NCI-H2227 (cell line): ENCODE data around the gene KIFAP3.
"Not testable (repeated sequence)": the region's sequence is repeated elsewhere in the genome, so short reads cannot be mapped to it uniquely, and the experiment has no call there.

ENCODE experiments used
- DNase-seq: peaks from one replicate; lab custom pipeline; 2025; ENCODE audit not compliant: unreplicated experiment; lab: John Stamatoyannopoulos, UW

Gene KIFAP3

DNA sequence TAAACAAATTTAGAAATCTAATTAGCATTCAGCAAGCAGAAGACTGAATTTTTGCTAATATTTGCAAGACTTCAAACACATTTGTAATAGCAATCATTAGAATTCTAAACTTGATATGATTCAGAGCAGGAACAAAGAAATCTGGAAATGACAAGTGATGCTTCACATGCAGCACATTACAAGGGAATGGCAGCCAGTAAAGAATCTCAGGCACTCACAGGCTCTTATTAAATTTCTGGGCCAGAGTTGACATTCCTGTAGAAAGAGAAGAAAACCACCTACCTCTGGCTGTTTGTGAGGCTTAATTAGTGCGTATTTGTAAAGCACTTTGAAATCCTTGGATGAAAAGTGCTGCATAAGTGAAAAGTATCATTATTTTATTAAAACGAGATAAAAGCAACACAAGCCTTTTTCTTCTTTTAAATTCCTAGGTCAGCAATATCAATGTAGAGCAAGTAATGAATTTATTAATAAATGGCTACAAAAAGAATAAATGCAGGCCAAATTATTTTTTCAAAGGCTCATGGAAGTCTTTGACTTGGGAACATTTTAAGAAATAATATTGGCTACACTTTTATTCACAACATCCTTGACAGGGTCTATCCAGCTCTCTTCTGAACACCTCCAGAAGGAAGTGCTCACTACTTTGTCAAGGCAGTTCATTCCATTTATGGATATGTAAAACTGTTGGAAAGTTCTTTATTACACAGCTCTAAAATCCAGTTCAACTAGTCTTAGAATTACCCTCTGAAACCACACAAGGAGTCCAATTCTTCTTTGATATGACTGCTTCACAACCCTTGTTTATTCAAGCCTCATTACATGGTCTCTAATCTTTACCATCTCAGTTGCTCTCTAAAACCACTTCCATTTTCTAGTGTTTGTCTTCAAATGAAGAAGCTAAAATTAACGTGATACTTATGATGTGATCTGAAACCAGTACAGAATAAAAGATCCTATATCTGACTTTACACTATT lies 148.7 kb downstream of the KIFAP3 start:
- no peak for DNase-seq

DNA sequence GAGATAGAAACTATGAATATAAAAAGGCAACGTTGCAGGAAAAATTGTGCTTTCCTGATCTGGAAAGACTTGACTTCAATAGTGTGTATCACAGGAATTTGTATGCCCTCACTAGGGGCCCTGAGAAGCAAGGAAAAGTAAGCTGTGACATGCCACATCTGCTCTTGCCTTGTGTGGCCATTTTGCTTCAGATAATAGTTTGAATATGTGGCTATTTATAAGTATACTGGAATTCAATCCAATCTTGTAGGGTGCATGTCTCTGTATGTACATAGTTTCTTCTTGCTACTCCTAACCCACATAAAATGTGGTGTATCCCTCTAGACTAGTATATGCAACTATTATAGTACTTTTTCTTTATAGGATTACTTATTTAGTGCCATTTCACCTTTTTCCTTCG lies 149.7 kb downstream of the KIFAP3 start:
- DNase-seq, result no peak

DNA sequence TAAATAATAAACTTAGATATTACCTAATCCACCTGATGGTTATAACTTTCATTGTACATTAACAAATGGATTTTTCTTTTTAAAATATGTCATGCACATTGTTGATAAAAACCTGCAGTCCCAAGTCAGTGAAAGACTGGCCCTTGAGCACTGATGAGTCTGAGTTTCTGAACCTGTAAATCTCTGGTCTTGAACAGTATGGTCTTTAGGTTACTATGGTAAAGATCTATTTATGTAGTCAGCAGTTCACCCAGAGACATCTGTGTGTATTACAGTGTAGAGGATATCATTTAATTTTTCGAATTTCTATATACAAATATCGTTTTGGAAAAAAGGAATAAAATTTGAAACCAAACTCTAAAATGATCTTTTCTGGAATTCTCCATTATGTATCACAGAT lies 150.4 kb downstream of the KIFAP3 start:
- no peak for DNase-seq

DNA sequence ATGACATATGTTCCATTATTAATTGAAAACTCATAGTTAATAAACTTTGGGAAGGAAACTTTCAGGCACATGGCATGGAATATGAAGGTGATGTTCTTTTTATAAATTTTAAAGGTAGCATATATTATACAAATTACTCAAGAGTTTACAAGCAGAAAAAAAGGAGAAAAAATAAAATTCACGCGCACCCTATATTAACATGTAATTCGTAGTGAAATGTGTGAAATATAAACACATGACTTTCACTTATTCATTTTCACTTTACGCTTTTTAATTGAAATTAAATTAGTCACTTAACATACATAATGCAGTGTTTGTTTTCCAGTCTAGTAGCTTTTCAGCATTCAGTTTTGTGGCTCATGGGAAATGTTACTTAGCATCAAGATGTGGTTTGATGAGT lies 153.4 kb downstream of the KIFAP3 start:
- no peak for DNase-seq

DNA sequence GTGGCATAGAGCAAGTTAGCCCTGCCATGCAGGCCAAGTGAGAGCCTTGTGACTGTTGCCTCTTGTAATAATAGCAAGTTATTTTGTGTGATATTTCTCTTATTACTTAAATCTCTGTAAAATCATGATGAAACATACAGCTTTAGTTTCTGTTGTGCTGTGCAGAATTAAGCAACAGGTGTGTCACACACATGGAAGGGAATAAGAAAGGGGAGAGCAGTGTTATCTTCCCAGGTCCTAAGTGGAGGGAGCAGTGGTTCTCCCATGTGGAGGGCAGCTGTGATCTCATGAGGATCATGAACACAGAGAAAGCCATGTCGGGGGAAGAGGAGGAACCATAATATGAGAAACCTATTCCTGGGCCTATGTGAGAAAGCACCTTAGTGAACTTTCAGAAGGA lies 155.6 kb downstream of the KIFAP3 start:
- DNase-seq, result no peak

DNA sequence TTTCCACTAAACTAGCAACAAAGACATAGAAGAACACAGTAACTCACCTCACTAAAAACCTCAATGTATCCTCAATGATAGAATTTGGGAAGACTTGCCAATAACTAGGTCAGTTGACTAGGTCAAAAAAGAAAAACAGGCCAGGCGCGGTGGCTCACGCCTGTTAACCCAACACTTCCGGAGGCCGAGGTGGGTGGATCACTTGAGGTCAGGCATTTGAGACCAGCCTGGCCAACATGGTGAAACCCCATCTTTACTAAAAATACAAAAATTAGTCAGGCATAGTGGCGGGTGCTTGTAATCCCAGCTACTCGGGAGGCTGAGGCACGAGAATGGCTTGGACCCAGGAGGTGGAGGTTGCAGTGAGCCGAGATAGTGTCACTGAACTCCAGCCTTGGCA lies 156.3 kb downstream of the KIFAP3 start:
- DNase-seq, result not testable (repeated sequence)

DNA sequence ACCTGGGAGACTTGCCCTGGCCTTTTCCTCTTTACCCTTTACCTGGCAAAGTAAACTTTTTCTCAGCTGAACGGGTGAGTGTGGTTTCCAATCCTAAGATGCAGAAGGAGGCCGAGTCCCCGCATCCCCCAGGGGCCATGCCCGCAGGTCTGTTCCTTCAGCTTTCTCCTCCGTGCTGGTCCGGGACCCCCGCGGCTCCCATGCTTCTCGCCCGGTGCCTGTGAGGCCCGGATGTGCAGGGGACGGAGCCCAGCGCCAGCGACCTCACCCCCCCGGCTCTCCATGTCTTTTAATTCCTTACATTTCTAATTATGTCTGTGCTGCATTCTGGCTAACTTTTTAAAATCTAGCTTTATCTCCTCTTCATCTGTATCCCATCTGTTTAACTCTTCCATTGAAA lies 159.3 kb downstream of the KIFAP3 start:
- peak; percentile 12 for DNase-seq

DNA sequence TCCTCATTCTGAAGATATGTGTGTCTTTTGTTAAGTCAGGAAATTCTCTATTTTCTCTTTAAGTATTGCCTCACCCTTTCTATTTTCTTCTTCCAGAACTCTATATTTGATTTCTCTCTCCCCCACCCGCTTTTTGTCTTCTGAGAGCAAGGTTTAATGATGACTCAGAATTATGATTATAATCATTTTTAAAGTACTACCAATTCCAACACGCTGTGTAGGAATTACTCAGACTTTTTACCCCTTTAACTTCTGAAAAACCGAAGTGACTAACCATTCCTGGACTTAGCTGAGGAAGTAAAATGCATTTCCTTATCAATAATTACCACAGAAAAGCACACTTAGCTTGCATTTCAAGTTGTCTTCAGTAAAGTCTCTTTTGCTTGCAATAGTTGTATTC lies 160.0 kb downstream of the KIFAP3 start:
- DNase-seq, result no peak

DNA sequence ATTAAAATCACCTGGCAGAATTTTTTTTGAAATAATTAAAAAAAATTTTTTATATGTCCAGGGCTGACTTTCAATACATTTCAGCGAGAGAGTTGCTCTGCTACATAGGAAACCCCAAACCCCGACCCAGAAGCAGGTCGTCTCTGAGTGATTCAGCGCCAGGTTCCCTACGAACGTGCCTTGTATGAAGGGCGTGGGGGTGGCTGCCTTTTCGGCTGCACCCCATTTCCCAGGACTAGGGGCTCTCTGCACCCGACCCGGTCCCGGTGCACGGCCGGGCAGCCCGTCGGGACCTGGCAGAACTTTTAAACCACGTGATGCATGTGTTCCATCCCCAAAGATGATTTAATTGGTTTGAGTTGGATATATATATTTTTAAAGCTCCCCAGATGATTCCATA lies 165.0 kb downstream of the KIFAP3 start:
- DNase-seq, result no peak

DNA sequence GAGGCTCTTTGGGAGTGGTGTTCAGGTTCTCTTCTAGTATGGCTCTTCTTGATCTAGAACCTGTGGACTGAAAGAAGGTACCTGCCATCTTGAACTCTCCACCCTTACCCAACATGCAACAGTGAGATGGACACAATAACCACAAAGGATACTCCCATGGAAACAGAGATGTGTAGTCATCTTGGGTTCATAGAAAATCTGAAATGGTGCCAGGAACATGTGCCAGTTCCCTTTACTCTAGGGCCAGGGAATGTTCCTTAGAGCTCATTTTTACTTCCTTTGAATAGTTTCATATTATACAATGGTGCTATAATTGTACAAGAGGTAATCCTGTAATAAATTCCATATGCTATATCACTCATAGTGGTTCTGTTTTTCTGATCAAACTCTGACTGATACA lies 167.6 kb downstream of the KIFAP3 start:
- DNase-seq, result no peak

DNA sequence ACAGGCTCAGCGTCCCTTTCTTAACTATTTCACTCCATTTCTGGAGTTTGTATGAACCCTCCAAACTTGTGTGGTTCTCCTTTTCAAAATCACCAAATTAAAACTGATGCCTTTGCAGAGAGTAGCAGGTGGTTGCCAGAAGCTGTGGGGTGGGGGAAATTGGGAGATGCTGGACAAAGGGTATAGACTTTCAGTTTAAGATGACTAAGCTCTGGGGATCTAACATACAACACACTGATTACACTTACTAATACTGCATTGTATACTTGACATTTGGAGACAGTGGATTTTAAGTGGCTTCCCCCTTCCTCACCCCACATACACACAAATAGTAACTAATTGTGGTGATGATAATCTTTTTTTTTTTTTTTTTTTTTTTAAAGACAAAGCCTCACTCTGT lies 169.7 kb downstream of the KIFAP3 start:
- DNase-seq, result no peak

DNA sequence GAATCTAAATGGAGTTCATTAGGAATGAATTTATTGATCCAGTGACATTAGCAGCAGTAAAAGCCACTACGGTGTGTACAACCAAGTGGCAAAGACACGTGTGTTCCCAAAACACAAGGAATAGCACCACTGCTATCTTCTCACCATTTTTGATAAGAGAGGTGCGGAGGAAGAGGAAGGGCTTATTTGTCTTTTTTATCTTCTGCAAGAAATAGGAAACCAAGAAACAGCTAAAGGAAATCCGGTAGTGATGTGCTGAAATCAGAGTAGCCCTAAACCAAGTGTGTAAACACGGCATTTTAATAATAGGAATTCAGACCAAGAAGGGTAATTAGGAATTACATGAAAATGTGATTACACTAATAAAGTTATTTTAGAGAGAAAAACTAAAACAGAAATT lies 171.7 kb downstream of the KIFAP3 start:
- no peak for DNase-seq

DNA sequence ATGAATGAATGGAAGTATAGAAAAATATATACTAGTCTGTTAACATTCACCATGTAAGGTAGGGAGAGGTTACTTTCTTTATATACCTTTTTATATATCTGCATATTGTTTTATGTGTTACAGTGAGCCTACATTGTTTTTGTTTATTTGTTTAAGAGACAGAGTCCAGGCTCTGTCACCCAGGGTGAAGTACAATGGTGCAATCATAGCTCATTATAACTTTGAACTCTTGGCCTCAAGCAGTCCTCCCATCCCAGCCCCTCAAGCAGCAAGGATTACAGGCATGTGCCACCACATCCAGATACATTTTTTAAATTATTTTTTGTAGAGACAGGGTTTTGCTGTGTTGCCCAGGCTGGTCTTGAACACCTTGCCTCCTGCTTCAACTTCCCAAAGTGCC lies 173.4 kb downstream of the KIFAP3 start:
- no peak for DNase-seq

DNA sequence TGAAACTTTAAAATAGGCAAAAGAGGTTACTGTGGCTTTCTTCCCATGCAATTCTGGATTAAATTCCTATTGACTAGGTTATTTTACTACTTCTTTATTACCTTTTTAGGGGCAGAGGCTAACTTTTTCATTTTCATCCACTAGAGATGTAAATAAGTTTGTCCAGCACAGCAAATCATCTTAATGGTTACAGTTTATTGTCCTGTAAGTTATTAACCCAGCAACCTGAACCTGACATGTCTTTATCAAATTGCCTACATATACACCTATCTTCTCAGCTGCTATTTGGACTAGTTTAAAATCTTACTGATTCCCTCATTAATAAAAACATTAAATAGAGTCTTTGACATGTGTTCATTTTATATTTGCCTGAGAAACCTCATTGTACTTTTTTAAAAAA lies 173.9 kb downstream of the KIFAP3 start:
- DNase-seq, result no peak

DNA sequence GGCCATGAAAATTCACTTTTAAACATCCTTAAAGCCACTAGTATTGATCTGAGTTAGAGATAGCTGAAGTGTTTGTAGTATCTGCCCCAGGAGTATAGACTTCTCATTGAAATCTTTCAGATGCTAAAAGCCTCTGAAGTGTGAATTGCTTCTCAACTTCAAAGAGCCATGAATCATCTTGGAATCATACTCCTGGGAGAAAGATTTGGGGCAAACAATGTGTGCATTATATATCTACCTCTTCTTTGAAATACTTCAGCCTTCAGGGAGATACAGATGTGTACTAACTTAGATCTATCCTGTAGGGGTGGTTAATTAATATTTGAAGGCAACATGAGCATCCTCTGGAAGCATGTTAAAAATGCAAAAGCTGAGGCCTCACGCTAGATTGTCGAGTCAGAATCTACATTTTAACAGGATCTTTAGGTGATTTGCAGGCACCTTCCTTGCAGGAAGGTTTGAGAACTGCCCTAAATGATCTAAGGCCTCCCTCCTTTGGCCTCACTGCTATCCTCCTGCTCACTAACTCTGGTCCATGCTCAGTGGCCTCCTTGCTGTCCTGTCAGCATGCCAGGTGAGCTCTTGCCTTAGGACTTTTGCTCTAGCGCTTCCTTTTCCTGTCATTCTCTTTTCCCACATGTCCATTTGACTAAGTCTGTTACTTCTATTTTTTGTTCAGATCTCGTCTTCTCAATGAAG lies 174.8 kb downstream of the KIFAP3 start:
- DNase-seq, result no peak

DNA sequence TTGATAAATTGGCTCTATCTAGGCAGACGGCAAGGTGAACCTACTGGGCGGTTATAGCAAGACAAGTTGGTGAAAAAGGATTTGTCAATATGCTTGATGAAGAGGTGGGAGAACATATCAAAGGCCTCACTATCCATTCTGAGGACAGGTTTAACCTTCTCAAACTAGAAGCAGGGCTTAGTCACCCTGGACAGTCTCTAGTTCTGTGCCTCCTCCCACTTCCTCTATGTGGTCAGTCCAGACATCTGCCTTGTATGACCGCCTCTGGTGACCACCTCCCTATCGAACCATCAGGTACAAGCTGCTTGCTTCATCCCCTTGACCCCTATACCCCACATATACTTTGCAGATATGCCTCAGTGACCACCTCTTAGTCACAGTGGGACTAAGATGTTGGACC lies 178.5 kb downstream of the KIFAP3 start:
- DNase-seq, result no peak

DNA sequence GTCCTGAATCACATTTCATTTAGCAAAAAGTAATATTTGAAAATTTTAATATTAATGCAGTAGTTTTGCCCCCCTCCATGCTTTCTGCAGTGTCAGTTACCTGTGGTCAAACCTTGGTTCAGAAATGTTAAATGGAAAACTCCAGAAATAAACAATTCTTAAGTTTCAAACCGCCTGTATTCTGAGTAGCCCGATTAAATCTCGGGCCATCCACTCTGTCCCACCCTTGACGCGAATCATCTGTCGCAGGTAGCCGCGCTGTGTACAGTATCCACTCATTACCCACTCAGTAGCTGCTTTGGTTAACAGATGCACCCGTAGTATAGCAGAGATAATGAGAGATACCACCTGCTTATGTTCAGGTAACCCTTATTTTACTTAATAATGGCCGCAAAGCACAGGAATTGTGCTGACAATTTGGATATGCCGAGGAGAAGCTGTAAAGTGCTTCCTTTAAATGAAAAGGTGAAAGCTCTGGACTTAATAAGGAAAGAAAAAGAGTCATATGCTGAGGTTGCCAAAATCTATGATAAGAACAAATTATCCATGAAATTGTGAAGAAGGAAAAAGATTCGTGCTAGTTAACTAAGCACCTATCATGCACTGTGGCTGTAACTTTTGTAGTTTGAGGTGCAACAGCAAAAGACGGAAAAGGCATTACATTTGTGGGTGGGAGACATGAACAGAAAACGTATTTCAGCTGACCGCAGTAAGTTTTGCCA lies 179.9 kb downstream of the KIFAP3 start:
- DNase-seq, result peak; percentile 45

DNA sequence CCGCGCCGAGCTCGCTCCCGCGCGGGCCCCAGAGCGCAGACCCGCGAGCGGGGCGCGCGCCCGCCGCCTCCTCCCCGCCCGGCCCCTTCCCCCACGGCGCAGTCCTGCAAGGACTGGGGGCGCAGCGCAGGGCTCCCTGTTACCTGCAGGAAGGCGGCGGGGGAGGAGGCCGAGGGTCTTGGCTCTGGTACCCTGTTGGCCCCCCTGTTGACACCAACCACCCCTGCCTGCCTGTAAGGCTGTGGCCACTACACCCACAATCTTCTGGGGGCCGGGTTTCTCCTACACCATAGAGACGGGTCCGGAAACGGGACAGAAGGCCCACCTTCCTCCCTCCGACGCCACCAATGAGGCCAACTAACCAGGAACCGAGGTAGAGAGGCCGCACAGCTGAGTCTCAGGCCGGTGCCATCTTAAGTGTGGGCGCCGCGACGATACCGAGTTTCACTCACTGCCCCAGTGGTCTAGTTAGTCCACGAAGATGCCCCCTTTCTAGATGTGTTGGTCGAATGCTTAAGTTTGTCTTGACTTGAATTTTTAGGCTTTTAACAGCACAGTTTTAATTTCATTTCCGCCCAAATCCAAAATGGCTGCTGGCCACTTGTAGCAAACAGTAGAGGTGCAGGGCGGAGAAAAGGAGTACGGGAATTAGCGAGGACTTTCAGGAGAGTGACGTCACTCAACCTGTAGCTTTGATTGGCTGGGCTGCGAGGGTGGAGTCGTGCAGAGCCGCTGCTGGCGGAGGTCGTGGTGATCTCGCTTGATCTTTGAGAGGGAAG lies 180.7 kb downstream of the KIFAP3 start, which contains the start of gene SCYL3:
Gene SCYL3, minus strand, starts transcription at position 252 of the 779 bp plus-strand sequence. CDS start 5,056 bp downstream, outside the sequence.
- peak; percentile 96 for DNase-seq

DNA sequence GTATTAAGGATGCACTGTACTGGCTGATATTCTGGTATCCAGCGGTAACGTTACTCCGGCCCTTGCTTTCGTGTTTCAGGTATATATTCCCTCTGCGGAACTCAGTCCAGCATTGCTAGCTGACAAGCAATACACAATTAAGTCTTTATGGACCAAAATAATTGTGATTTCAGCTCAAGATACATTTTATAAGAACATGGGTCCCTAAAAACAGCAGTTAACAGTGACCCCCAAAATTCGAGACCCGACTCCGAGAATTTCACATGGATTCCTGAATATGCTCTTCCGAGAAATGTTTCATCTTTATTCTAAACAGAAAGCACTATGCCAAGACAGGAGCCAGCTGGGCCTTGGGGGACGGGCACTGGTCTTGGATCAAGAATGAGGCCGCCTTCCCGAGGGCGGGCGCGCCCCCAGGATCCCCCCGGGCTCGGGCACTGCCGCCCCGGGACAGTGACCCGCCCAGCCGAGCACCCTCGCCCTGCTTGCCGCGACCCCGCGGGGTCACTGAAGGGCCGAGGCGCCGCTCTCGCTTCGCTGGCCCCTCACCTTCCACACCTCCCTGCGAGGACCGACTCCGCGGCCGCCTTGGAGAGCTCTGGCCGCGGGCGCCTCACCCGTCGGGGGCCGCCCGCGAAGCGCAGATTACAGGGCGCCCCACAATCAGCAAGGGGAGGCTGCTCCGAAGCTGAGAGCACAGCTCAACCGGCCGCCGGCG lies 181.4 kb downstream of the KIFAP3 start:
- DNase-seq, result peak; percentile 62
